Measurements from ENCODE around the gene TM4SF5.
"Not testable (repeated sequence)": the region's sequence is repeated elsewhere in the genome, so short reads cannot be mapped to it uniquely, and the experiment has no call there.

Gene TM4SF5

DNA sequence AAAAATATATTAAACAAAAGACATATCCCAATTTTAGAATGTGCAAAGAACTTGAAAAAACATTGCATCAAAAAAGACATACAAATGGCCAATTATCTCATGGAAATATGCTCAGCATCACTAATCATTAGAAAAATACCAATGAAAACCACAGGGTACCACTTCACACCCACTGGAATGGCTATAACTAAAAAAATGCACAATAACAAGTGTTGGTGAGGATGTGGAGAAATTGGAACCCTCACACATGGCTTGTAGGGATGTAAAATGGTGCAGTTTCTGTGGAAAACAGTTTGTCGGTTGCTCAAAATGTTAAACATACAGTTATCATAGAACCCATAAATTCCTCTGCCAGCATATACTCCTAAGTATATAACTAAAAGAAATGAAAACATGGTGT is 23.5 kb downstream of the TM4SF5 start:
- DNase-seq: no peak

DNA sequence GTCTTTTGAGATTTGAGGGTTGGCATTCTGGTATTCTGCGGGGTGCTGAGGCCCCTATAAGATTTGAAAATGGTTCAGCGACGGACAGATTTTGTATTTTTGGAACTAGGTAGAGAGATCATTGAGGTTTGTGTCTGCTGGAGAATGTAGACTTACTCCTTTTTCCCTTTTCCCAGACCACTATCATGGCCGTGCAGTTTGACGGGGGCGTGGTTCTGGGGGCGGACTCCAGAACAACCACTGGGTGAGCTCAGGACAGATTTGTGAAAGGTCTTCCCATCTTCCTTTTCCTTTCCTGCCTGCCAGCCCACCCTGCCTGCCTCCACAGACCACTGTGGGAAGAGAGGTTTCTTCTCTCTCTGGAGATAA is 24.9 kb downstream of the TM4SF5 start:
- peak; percentile 29 for DNase-seq

DNA sequence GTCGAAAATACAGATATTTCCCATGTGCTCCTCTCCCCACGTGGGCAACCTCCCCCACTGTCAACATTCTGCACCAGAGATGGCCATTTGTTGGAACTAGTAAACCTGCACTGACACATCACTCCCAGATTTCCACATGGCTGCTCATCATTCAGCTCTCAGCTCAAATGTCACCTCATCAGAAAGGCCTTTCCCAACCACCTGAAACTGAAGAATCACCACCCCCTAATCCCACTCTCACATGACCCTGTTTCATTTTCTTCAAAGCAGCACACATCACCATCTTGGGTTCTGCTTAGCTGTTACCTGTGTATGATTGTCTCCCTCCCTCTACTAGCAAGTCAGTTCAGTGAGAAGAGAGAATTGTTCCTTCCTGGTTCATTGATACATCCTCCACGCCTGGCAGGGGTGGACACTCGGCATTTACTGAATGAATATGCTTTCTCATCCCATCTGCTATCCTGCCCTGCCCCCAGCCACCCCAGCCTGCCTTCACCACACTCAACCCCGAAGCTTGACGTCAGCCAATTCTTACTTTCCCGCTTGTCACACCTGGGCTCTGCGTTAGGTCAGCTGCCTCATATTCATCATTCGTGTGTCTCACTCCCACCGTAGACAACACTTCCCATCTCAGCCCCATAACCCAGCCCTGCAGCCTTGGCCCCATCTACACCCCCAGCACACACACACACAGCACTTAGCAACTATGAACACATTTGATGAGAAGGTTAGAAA is 28.9 kb downstream of the TM4SF5 start:
- peak; percentile 67 for DNase-seq

DNA sequence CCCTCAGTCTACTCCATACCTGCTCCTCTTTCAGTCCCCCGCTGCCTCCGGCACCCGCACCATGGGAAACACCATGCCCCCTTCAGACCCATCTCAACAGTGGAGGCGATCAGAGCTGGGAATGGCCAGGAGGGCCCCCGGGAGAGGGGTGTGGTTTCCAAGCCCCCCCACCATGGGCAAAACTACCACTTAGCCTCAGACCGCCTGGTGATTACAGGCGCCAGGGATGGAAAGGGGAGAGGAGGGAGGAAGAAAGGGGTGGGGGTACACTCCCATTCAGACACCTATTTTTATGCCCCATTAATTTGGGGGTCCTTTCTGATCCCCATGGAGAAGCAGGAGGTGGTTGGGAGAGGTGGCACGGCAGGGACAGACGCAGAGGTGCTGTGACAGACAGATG is 30.5 kb downstream of the TM4SF5 start, which contains the start of gene C17orf114:
Gene C17orf114, minus strand, starts transcription at position 101 of the 400 bp plus-strand sequence.
- no peak for DNase-seq

DNA sequence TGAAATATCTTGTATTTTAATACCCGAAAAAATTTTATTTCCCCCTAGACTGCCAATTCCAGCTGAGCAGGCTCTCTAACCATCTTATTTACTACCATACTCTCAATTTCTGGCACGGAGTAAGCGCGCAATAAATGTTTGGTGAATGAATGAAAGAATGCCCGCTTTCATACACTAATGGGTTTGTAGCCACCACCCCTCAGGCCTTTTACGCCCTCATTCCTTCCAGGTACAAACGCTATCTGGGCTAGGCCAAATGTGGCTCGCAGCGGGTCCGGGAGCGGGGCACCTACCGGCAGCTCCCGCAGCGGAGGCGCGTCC is 34.7 kb downstream of the TM4SF5 start:
- DNase-seq: no peak

DNA sequence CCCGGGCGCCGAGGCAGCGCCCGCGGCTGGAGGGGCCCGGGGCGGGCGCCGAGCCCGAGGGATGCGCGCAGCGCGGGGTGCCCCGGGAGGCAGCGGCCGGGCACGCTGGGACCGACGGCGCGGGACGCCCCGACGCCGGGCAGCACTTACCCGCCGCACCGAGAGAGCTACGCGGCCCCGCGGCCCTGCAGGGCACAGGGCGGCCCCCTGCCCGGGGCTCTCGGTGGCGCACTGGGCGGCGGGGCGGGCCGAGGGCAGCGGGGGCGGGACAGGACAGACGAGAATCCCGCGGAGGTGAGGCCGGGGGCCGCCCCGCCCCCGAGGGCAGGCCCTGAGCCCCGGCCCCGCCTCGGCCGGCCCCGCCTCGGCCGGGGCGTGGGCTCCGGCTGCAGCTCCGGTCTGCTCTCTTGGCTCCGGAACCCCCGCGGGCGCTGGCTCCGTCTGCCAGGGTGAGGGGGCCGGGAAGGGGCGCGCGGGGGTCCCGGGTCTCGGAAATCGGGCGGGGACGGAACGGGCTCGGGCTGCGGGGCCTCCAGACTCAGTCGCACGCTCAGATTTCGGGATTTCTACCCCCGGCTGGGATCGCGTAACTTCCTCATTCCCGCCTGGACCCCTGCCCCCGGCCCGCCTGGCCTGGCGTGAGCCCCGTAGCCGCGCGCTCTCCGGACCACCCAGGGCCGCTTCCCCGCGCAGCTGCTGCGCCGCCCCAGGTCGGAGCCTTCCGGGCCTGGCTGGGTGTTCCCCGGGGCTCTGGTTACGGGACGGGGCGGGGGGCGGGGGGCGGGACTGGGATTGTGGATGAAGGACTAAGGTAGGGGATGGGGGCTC is 35.3 kb downstream of the TM4SF5 start, which contains the start of gene PLD2:
Gene PLD2, plus strand, starts transcription at position 376 of the 828 bp plus-strand sequence. CDS start 621 bp downstream, outside the sequence.
- DNase-seq: peak; percentile 78

DNA sequence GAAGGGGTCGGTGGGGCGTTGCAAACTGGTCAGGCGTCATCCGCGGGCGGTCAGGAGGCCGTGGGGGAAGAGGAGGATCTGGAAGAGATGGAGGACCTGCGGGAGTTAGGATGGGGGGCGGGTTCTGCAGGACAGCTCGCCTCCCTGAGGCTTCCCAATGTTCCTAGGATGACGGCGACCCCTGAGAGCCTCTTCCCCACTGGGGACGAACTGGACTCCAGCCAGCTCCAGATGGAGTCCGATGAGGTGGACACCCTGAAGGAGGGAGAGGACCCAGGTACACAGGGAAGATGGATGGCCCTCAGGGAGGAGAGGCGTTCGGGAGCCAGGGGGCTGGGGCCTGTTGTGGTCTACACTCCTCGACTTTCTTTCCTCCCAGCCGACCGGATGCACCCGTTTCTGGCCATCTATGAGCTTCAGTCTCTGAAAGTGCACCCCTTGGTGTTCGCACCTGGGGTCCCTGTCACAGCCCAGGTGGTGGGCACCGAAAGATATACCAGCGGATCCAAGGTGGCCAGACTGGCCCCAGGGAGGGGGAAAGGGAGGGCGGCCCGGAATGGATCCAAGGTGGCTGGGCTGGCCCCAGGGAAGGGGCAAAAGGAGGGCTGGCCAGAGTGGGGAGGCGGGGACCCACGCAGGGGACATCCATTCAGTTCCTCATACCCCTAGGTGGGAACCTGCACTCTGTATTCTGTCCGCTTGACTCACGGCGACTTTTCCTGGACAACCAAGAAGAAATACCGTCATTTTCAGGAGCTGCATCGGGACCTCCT is 36.1 kb downstream of the TM4SF5 start:
- no peak for DNase-seq

DNA sequence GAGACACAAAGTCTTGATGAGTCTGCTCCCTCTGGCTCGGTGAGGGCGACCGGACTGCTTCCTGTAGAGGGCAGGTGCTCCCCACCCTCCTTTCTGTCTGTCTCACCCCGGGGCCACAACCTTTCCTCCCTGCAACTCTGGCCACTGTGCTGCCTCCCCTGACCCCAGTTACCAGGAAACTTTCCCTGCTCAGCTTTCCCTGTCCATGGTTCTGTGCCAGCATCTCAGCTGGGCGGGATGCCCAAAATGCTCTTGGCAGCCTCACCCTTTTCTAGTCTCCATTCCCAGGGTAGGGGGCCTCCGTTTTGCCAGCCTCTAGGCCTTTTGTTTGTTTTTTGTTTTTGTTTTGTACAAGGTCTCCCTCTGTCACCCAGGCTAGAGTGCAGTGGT is 36.7 kb downstream of the TM4SF5 start:
- no peak for DNase-seq

DNA sequence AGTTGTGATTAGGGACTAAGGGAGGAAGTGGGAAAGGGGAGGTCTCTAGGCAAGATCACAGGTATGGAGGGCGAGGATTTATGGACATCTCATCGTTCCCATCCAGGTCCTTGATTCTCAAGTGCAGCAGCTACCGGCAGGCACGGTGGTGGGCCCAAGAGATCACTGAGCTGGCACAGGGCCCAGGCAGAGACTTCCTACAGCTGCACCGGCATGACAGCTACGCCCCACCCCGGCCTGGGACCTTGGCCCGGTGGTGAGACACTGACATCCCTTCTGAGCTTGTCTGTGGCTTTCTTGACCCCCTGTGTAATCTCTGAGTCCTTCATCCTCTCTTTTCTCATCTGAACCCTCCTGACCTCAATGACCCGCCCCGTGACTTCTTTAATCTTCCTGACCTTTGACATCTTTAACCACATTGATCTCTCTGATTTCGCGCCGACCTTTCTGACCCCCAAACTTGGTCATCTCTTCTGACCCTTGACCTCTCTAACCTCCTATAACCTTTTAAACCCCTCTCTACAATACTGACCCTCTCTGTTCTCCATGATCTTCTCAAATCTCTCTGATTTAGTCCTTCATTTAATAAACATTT is 39.1 kb downstream of the TM4SF5 start:
- DNase-seq: no peak

DNA sequence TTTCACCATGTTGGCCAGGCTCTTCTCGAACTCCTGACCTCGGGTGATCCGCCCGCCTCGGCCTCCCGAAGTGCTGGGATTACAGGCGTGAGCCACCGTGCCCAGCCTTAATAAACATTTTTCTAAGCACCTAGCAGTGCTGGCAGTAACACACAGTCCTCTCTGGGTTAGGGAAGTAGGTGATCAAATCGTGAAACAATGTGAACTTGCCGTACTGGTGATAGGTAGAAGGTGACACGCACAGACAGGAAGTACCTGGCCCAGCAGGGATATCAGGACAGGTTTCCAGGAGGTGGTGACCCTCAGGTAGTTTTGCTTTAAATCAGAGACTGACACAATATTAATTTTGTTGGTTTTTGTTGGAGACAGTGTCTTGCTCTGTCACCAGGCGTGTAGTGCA is 39.8 kb downstream of the TM4SF5 start:
- DNase-seq: no peak

DNA sequence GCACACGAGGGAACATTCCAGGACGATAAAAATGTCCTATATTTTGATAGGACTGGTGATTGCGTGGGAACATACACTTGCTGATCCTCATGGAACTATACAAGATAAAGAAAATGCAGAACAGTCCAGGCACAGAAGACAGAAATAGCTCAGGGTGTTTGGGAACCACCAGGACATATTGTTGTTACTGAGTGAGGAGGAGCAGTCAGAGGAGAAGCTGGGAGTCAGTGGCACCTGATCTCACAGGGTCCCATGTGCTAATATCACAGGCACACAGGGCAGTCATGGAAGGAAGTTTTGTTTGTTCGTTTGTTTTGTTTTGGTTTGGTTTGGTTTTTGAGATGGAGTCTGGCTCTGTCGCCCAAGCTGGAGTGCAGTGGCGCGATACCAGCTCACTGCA is 41.0 kb downstream of the TM4SF5 start:
- no peak for DNase-seq

DNA sequence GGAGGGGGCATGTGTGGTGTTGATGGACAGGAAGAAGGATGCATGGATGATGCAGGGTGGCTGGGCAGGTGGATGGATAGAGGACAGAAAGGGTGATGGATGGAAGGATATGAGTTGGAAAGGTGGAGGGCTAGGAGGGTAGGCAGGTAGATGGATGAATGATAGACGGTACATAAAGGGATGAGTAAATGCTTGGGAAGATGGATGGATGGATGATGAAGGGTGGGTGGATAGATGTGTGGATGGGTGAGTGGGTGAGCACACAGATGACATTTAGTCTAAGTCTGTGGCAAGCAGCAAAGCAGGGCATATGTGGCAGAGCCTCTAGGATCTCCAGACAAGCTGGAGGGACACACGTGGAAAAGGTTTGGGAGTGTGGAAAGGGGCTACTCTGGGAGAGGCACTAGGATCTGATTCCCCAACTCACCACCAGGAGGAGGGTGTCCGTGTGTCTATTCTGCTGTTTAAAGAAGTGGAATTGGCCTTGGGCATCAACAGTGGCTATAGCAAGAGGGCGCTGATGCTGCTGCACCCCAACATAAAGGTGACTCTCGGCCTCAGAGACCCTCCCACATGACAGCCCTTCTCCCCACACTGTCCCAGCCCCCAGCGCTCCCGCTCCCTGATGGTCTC is 43.5 kb downstream of the TM4SF5 start:
- DNase-seq: no peak

DNA sequence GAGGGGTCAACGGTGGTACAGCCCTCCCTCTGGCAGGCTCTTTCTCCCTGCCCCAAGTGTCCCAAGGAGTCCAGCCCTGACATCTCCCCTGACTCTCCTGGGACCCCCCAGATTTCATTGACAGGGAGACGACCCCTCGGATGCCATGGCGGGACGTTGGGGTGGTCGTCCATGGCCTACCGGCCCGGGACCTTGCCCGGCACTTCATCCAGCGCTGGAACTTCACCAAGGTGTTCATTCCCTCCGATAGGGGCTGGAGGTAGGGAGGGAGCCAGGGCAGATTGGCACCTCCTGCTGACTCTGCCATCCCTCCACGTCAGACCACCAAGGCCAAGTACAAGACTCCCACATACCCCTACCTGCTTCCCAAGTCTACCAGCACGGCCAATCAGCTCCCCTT is 45.1 kb downstream of the TM4SF5 start:
- no peak for DNase-seq

DNA sequence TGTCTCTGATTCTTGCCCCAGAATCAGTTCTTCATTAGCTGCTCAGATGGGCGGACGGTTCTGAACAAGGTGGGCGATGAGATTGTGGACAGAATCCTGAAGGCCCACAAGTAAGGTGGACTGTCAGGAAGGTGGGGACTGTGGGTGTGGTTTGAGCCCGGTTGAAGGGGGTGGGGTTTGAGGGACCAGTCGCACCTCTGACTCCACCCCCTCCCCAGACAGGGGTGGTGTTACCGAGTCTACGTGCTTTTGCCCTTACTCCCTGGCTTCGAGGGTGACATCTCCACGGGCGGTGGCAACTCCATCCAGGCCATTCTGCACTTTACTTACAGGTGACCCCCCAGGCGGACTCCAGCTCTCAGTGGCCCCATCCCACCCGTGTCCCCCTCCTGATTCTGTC is 46.6 kb downstream of the TM4SF5 start:
- DNase-seq: no peak

DNA sequence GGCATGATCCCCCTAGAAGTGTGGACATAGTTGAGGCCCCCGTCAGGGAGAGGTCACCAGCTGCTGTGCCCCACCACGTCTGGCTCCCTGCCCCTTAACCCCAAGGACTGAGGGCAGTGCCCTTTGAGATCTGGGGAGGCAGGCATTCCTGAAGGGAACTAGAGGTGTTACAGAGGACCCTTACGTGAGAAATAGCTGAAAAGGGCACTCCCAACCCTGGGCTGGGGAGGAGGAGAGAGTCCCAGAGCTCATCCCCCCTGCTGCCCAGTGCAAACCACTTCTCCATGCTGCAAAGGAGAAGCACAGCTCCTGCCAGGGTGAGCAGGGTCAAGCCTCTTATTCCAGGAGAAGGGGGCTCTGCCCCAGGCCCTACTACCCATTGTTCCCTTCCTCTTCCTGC is 51.1 kb downstream of the TM4SF5 start:
- no peak for DNase-seq

DNA sequence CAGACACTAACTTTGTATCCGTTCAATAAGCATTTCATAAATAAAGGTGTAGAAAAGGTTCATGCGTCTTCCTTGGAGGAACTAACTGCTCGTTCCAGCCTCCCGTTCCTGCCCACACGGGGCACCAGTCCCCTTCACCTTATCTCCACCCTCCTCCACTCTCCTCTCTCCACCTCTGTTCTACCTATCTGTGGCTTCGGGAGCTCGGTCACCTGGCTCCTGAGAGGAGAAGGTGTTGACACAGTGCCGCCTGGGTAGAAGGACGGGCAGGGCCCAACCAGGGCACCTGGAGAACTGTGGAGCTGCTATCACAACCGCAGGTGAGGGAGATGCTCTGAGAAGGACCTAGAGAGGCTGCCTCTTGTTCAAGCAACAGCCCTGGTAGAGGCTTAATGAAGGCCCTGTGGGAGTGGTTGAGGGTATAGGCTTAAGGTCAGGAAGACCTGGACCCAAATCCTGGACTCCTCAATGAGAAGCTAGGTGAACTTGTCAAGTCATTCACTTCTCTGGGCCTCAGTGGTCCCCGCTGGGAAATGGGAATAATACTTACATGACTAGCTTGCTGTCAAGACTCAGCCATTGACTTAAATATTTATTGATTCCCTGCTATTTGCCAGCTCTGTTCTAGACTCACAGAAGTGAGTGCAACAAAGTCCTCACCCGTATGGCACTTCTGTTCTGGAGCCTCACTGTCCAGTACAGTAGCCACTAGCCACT is 51.8 kb downstream of the TM4SF5 start:
- DNase-seq: peak; percentile 25

DNA sequence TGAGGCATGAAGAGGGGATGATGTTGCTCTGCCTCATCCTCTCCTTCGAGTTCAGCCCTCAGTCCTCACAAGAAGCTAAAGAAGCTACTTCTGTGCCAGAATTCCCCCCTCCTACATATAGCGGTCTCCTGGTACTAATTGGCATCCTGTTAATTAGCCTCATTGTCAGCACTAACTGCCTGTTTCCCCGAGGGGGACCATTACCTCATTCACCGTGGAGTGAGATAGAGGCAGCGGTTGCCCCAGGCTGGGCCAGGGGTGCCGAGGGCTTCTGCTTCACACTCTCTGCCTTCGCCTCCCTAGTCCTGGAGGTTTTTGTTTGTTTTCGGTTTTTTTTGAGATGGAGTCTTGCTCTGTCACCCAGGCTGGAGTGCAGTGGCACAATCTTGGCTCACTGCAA is 55.7 kb downstream of the TM4SF5 start:
- DNase-seq: no peak

DNA sequence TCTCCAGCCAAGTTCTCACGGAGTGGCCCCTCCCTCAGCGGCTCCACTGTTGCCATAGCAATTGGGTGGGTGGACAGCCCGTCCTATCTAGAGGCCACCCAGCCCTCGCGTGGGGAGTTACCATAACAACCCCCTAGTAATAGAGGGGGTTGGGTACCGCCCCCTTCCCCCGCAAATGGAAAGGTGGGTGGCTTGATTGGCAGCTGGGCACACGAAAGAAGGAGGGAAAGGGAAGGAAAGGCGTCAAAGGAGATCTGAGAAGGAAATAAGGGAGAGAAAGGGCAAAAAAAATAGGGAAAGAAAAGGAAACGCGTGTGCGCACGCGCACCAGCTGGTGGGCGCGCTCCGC is 61.1 kb downstream of the TM4SF5 start:
- not testable (repeated sequence) for DNase-seq

Data from NCI-H510A (cell line).